NCI-H2227 (cell line): Measurements from ENCODE around the gene PLA2R1.

Source experiments
- DNase-seq: peaks from one replicate; lab custom pipeline; 2025; ENCODE audit not compliant: unreplicated experiment; lab: John Stamatoyannopoulos, UW

The PLA2R1 gene

DNA sequence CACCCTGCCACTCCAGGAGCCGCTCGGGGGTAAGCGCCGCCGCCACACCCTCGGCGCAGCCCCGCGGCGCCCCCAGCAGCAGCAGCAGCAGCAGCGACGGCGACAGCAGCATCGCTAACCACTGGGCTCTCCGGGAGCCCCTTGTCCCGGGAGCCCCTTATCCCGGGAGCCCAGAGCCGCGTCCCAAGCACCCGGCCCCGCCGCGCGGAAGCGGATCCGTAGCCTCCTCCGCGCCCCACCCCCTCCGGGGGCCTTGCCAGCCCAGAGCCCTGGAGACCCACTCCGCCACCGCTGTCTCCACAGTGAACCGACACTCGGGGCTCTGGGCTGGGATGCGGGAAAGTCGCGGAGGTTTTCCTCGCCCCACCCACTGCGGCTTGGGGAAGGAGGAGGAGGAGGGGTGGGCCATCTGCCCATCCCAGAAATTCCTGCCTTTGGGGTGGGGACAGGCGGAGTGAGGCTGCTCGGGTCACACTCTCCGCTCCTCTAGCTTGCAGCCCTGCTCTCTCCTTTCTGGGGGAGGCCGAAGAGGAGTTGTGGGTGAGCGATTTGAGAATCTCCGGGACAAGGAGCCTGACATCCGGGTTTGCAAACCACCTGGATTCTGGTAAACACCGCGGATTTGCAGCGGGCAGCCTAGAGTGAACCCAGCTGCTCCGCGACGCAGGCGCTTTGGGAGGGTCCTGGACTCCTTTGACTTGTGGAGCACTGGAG is at the start of gene PLA2R1:
PLA2R1 (minus strand) TSS at position 324 of the 714 bp plus-strand sequence; CDS start at position 112, 212 bp downstream.
- peak; percentile 71 for DNase-seq

- no peak for DNase-seq
Measured at GRCh38 chr2:160110674-160111239, 48.3 kb upstream of the PLA2R1 start.

DNA sequence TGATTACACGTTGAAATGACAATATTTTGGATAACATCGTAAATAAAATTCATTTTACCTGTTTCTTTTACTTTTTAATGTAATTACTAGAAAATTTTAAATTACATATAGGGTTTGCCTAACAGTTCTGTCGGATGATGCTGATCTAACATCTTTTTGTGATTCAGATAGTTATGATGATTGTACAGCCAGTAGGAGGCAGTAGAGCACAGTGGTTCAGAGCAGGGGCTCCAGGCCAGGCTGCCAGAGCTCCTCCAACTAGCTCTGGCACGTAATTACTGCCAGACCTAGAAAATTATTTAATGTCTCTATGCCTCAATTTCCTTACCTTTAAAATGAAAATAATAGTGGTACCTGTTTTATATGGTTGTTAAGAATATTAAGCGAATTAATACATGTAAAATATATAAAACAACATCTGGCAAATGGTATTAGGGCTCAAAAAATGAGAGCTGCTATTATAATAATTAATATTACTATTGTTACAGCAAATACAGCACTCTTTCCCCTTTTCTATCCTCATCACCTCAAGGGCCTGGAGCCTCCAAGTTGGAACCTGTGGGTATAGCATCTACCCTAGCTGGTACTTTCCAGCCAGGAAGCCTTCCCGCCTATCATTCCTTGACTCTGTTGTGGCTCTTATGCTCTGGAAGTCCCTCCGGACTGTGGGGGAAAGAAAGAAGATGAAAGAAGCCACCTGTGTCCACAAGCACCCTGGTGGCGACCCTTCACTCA is 47.7 kb upstream of the PLA2R1 start:
- DNase-seq = peak; percentile 58

GRCh38 chr2:160109243-160109642 is 46.8 kb upstream of the PLA2R1 start:
- no peak for DNase-seq

DNA sequence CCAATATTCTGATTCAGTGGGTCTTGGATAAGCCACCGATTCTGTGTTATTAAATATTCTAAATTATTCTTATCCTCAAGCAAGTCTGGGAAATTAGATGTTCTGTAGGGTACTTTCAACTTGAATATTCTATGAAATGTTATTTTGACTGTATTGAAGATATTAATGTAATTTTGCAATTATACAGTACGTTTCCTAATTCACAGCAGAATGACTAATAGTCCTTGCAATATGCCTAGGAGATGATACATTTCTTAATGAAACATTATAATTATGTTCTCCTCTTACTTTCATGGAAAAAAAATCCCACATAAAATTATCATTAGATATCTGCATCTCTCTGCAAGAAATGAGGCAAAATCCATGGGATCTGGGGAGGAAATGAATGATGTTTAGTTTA is 46.2 kb upstream of the PLA2R1 start:
- DNase-seq = no peak

DNA sequence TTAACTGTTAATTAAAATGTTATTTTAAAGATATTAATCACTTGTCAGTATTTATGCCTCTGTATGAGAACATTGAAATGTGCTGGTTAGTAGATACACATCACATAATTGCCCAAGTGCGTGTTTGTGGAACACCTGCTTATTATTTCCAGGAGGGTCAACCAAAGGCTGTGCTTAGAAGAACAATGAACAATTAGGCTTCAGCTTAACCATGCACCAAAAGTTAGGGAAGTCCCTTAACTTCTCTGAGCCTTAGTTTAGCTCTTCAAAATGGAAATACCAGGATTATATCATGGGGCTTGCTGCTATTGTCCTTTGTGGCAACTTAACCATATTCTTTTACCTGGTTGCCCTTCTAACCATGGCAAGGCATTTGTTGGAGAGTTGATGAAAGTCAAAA is 43.0 kb upstream of the PLA2R1 start:
- DNase-seq = no peak

DNA sequence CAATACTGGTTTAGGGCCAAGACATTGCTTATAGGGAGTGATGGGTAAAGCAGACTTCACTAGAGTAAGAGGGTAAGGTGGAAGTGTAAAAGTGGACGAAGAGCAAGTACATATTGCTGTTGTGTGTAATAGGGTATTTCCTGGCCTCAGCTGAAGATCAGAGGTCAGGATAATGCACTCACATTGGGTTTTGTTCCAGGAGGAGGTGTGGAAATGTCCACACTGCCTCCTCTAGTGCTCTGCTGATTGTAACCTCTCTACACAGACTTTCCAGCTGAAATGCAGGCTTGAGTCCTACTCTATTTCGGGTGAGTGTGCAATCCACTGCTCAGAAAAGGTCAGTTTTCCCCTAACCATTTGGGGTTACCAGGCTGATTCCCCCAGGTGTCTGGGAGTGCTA is 41.7 kb upstream of the PLA2R1 start:
- no peak for DNase-seq

- DNase-seq = no peak
Measured at GRCh38 chr2:160097326-160097725, 34.9 kb upstream of the PLA2R1 start.

GRCh38 chr2:160096409-160096808 is 34.0 kb upstream of the PLA2R1 start:
- no peak for DNase-seq

DNA sequence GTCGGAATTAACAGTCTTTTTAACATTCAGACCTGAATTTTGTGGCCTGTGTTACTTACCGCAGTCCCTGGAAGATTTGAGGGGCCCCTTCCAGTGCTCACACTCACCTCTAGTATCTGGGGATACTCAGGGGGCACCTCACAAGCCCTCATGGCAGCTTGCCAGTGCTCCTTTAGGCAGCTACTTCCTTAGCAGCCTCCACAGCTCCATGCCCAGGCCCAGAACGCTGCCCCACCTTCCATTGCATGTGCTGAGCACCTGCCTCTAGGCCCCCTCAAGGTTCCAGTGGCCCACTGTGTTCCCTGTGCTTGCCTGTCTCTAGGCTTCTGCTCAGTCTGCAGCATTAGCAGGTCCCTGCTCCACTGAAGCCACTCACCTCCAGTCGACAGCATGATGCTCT is 30.0 kb upstream of the PLA2R1 start:
- no peak for DNase-seq

- no peak for DNase-seq
Measured at GRCh38 chr2:160091381-160091780, 29.0 kb upstream of the PLA2R1 start.

DNA sequence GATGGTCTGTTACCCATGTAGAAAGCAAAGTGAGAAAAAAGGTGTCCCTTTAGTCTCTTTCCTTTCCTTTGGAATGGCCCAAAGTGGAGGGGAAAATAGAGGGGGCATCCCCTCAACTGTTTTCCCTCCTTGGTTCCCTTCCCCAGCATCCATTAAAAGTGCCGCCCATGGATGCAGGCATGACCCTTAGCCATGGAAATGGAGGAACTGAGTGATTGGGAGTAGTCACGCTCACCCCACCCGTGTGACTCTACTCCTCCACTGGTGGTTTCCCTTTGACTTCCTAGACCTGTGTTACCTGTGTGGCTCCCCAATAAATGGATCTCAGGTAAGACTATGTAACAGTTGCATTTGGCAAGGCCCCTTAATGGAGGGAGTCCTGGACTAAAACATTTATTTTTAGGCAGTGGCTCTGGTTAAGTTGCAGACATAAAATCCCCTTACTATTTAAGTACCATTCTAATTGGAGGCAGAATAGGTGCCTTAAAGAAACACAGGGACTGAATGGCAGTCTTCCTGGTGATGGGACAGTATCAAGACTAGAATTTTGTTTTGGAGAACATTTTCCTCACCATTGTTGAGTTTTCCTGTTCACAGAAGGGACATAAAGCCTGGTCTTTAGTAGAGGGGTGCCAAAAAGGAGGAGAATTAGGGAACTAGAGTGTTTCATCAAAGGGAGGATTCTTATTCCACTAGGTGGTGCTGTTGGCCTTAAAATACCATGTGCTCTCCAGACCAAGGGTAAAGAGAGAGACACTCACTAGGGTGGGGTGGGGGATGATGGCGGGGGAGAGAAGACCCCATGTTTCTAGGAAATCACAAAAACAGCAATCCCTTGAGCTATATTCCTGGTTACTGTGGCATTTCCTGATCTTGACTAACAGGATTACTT is 25.7 kb upstream of the PLA2R1 start:
- DNase-seq = no peak

GRCh38 chr2:160085662-160086061 is 23.2 kb upstream of the PLA2R1 start:
- no peak for DNase-seq

GRCh38 chr2:160077912-160078810 is 15.7 kb upstream of the PLA2R1 start:
- DNase-seq = no peak

DNA sequence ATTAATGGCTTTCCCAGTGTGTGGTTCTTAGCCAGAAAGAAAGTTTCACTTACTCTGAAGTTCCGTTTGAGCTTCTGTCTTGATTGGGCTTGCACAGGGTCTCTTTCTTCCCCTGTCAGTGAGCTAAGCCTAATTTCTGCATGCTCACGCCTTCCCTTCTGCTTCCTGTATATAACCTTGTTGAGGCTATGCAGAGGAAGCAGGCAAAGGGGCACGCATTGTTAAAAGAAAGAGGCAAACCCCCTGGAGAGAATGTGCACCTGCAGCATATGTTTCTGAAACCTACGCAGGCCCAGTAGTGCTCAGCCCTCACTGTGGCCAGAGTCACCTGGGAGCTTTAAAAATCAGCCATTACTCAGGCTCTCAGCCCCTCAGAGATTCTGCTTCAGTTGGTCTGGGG is 14.5 kb upstream of the PLA2R1 start:
- peak; percentile 70 for DNase-seq

DNA sequence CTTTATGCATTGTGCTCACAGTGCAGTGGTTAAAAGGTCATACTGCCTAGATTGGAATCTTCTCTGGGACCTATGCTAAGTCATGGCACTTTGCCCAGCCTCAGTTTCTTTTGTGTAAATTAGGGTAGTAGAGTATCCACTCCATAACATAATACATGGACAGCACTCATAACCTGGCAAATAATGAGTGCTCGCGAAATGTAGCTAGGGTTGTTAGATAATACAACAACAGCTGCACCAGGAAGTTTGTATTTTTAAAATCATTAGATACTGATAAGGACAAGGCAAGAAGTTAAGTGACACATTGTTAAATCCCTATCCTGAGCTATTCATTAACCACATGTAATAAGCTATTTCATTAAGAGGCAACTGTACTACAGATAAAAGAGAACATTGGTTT is 13.8 kb upstream of the PLA2R1 start:
- no peak for DNase-seq

DNA sequence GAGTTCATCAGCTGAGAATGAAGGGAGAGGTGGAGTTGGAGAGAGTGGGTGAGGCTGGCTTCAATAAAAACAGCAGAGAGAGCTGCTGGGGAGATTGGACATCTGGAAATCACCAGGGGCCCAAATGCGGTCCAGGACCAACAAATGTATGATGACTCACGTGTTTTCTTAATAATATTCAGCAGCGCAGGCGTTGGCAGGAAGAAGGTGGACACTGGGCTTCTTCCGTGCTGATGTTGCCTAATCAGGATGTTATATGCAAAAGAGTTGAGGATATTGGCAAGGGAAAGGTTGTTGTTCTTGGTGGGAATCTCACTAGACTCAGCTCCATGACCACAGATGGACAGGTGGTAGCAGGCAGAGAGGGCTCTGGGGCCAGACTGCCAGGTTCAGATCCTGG is 12.8 kb upstream of the PLA2R1 start:
- DNase-seq = no peak

- DNase-seq = no peak
Measured at GRCh38 chr2:160073284-160073888, 11.0 kb upstream of the PLA2R1 start.

GRCh38 chr2:160068906-160069305 is 6.5 kb upstream of the PLA2R1 start:
- no peak for DNase-seq

- DNase-seq = no peak
Measured at GRCh38 chr2:160064916-160065315, 2.5 kb upstream of the PLA2R1 start.
